Activated CD4-positive, alpha-beta memory T cell treated with anti-CD3 and anti-CD28 coated beads, Interleukin-2, amount 10 ng/mL, durations not matched to agents 7 days and 5 days (primary cell): Measurements from ENCODE around the gene PCDHA1. TPM values are rescaled to one million over a fixed set of nuclear protein-coding genes. Genes with fewer than 3 reads are reported as not detected.

Source experiments
- CTCF ChIA-PET: fragments of 350-600 bp; sonication (Branson Sonifier 250); formaldehyde crosslinking; loops from one replicate; lab custom pipeline; 2021; ENCODE audit warnings: antibody characterized with exemption, inconsistent platforms; lab: Charles Lee
- POLR2A ChIA-PET: fragments of 350-600 bp; sonication (Branson Sonifier 250); formaldehyde crosslinking; loops from one replicate; lab custom pipeline; 2021; ENCODE audit warnings: antibody characterized with exemption; lab: Charles Lee
- DNase-seq: peaks from one replicate; pipeline ENCODE4 v3.0.0-alpha.2; 2020
- H3K27ac Mint-ChIP-seq: one replicate; pipeline ENCODE4 v1.8.0; 2021; ENCODE audit warnings: mild to moderate bottlenecking, mixed read lengths
- H3K27me3 Mint-ChIP-seq: one replicate; pipeline ENCODE4 v1.8.0; 2021; ENCODE audit warnings: mixed read lengths
- H3K36me3 Mint-ChIP-seq: one replicate; pipeline ENCODE4 v1.8.0; 2021; ENCODE audit warnings: low read depth, mixed read lengths
- H3K4me1 Mint-ChIP-seq: one replicate; pipeline ENCODE4 v1.8.0; 2021; ENCODE audit warnings: mixed read lengths
- H3K4me3 Mint-ChIP-seq: one replicate; pipeline ENCODE4 v1.8.0; 2021; ENCODE audit warnings: mild to moderate bottlenecking, mixed read lengths
- H3K9me3 Mint-ChIP-seq: one replicate; pipeline ENCODE4 v1.8.0; 2021; ENCODE audit warnings: mixed read lengths
- total RNA-seq, 2 experiments: library from RNA; stranded (reverse); gene quantifications; one replicate each; pipeline ENCODE4 v1.2.3, GENCODE V29; 2021

The PCDHA1 gene
- total RNA-seq, 2 experiments from 2014 or later: not detected

GRCh38 chr5:141050622-141051520 is 264.9 kb downstream of the PCDHA1 start, which contains the start of gene PCDHB1:
Gene PCDHB1, plus strand, starts transcription at chr5:141051374. Its CDS starts 97 bp downstream, at chr5:141051471.
- DNase-seq: no peak
- Mint-ChIP-seq H3K27ac (no peak within 1 kb of the TSS), H3K4me1 (no peaks in the 10 kb centered on the region), H3K36me3 (no peaks in the 10 kb centered on the region), H3K9me3 (peaks cover 6% of the 10 kb centered on the region), H3K27me3 (no peaks in the 10 kb centered on the region), H3K4me3 (no peak within 1 kb of the TSS)
- CTCF ChIA-PET: no interaction called here
- POLR2A ChIA-PET: no interaction called here

GRCh38 chr5:141051521-141051866 is 265.6 kb downstream of the PCDHA1 start:
- Mint-ChIP-seq H3K27ac (no peak overlapping the region), H3K9me3 (peaks cover 6% of the 10 kb centered on the region), H3K27me3 (no peaks in the 10 kb centered on the region), H3K36me3 (no peaks in the 10 kb centered on the region), H3K4me1 (no peaks in the 10 kb centered on the region), H3K4me3 (no peak overlapping the region)
- ChIA-PET POLR2A (no interaction called here), CTCF (no interaction called here)
- no peak for DNase-seq

Other genes with a start within 250 kb of the PCDHA1 start
- 10 to 100 TPM in 1 of 2 experiments, 1 to 10 TPM in 1; 8.0 to 11.6 TPM for gene EIF4EBP3, start 238.5 kb upstream of the PCDHA1 start, total RNA-seq
- gene SRA1, start 228.7 kb upstream of the PCDHA1 start, total RNA-seq: 10 to 100 TPM; 37.4 to 38.3 TPM
- 10 to 100 TPM; 23.7 to 27.5 TPM for gene APBB3, start 221.5 kb upstream of the PCDHA1 start, total RNA-seq
- 10 to 100 TPM; 78.9 to 82.1 TPM for gene SLC35A4, start 221.3 kb upstream of the PCDHA1 start, total RNA-seq
- gene CD14, start 153.0 kb upstream of the PCDHA1 start, total RNA-seq: under 1 TPM; 0.23 to 0.38 TPM
- gene TMCO6, start 146.7 kb upstream of the PCDHA1 start, total RNA-seq: 10 to 100 TPM; 28.9 to 29.0 TPM
- 10 to 100 TPM; 73.0 to 83.8 TPM for gene NDUFA2, start 138.5 kb upstream of the PCDHA1 start, total RNA-seq
- 100 to 1,000 TPM; 123 to 126 TPM for gene IK, start 138.3 kb upstream of the PCDHA1 start, total RNA-seq
- 10 to 100 TPM; 35.0 to 35.2 TPM for gene WDR55, start 121.2 kb upstream of the PCDHA1 start, total RNA-seq
- 1 to 10 TPM; 2.2 to 2.5 TPM for gene DND1, start 112.6 kb upstream of the PCDHA1 start, total RNA-seq
- 10 to 100 TPM; 66.0 to 70.2 TPM for gene HARS1, start 94.8 kb upstream of the PCDHA1 start, total RNA-seq
- gene HARS2, start 94.7 kb upstream of the PCDHA1 start, total RNA-seq: 10 to 100 TPM; 30.6 to 34.7 TPM
- gene ZMAT2, start 85.7 kb upstream of the PCDHA1 start, total RNA-seq: 10 to 100 TPM; 52.0 to 52.7 TPM
- gene PCDHA2, start 8.7 kb downstream of the PCDHA1 start, total RNA-seq: not detected
- gene PCDHA3, start 14.9 kb downstream of the PCDHA1 start, total RNA-seq: not detected
- gene PCDHA4, start 20.9 kb downstream of the PCDHA1 start, total RNA-seq: not detected
- not detected for gene PCDHA5, start 35.5 kb downstream of the PCDHA1 start, total RNA-seq
- gene PCDHA6, start 41.8 kb downstream of the PCDHA1 start, total RNA-seq: not detected
- gene PCDHA7, start 48.1 kb downstream of the PCDHA1 start, total RNA-seq: not detected
- gene PCDHA8, start 55.0 kb downstream of the PCDHA1 start, total RNA-seq: not detected
- gene PCDHA9, start 62.2 kb downstream of the PCDHA1 start, total RNA-seq: not detected
- not detected for gene PCDHA10, start 69.8 kb downstream of the PCDHA1 start, total RNA-seq
- not detected for gene PCDHA11, start 82.8 kb downstream of the PCDHA1 start, total RNA-seq
- not detected for gene PCDHA12, start 89.2 kb downstream of the PCDHA1 start, total RNA-seq
- gene PCDHA13, start 96.0 kb downstream of the PCDHA1 start, total RNA-seq: not detected
- not detected for gene PCDHAC1, start 140.2 kb downstream of the PCDHA1 start, total RNA-seq
- not detected for gene PCDHAC2, start 180.3 kb downstream of the PCDHA1 start, total RNA-seq